ENCODE measurements around the gene SGMS1. TPM values are rescaled to one million over a fixed set of nuclear protein-coding genes. Genes with fewer than 3 reads are reported as not detected.

Gene SGMS1
- polyA plus RNA-seq, 1 donor (not counting 4 experiments of a cell fraction or from before 2014, with no cell fraction given): 18.3 TPM

GRCh38 chr10:50334273-50334672 is 289.5 kb downstream of the SGMS1 start:
- Histone ChIP-seq H2AFZ (ENCODE audit: control insufficient read depth, low read length) (no peak overlapping the region), H3K27ac (ENCODE audit: control insufficient read depth, insufficient read depth, low read length) (no peak overlapping the region), H3K9me1 (ENCODE audit: control insufficient read depth, extremely low read depth, insufficient read depth, low read length) (no peaks in the 10 kb centered on the region), H3K27me3 (ENCODE audit: control insufficient read depth, extremely low read depth, insufficient read depth, low read length) (no peaks in the 10 kb centered on the region), H3K4me1 (ENCODE audit: control insufficient read depth, extremely low read depth, insufficient read depth, low read length) (no peaks in the 10 kb centered on the region), H3K4me2 (ENCODE audit: control insufficient read depth, extremely low read depth, insufficient read depth, low read depth, low read length) (no peak overlapping the region), H3K36me3 (ENCODE audit: control insufficient read depth in 2 of 2, extremely low read depth in 1 of 2, insufficient read depth in 2 of 2, low read length in 2 of 2) (peaks cover 0 to under 1% of the 10 kb centered on the region in 2 experiments), H4K20me1 (ENCODE audit: control insufficient read depth, extremely low read depth, insufficient read depth, low read length) (no peaks in the 10 kb centered on the region), H3K4me3 (ENCODE audit: control insufficient read depth in 2 of 3, extremely low read depth in 1 of 3, insufficient read depth in 2 of 3, low read depth in 1 of 3, low read length in 3 of 3) (no peak overlapping the region), H3K9me3 (ENCODE audit: control insufficient read depth, low read depth, low read length) (no peaks in the 10 kb centered on the region), H3K79me2 (ENCODE audit: control insufficient read depth, insufficient read depth, low read length) (no peaks in the 10 kb centered on the region), H3K9ac (ENCODE audit: control insufficient read depth, extremely low read depth, insufficient read depth, low read length) (no peak overlapping the region)
- dilution Hi-C loops (cut with MboI; ENCODE audit: extremely low pct_ligation_motif_present, low sequenced_read_pairs): no loop called here
- DNase-seq (ENCODE audit: low read depth, low spot score) (no peak), FAIRE-seq (no peak)
- TF ChIP-seq EZH2 (IDR thresholded peaks at IDR 0.05; ENCODE audit: low read length): no peak
- no peak for TF ChIP-seq CTCF (optimal IDR thresholded peaks at IDR 0.05 in 1 of 3, IDR thresholded peaks at IDR 0.05 in 1 of 3, conservative IDR thresholded peaks at IDR 0.05 in 1 of 3; ENCODE audit: extremely low read depth in 1 of 3, insufficient read depth in 2 of 3, low read length in 3 of 3)

- DNase-seq (ENCODE audit: low read depth, low spot score) (no peak), FAIRE-seq (no peak)
- no peaks in the 10 kb centered on the region for H3K9me3 ChIP-seq (ENCODE audit: control insufficient read depth, low read depth, low read length)
- no peak overlapping the region for H3K27ac ChIP-seq (ENCODE audit: control insufficient read depth, insufficient read depth, low read length)
- TF ChIP-seq EZH2 (IDR thresholded peaks at IDR 0.05; ENCODE audit: low read length): no peak
- TF ChIP-seq CTCF (optimal IDR thresholded peaks at IDR 0.05 in 1 of 3, IDR thresholded peaks at IDR 0.05 in 1 of 3, conservative IDR thresholded peaks at IDR 0.05 in 1 of 3; ENCODE audit: extremely low read depth in 1 of 3, insufficient read depth in 2 of 3, low read length in 3 of 3): no peak
- H3K4me3 ChIP-seq (ENCODE audit: control insufficient read depth in 2 of 3, extremely low read depth in 1 of 3, insufficient read depth in 2 of 3, low read depth in 1 of 3, low read length in 3 of 3): no peak overlapping the region
- H3K4me2 ChIP-seq (ENCODE audit: control insufficient read depth, extremely low read depth, insufficient read depth, low read depth, low read length): no peak overlapping the region
- dilution Hi-C loops (cut with MboI; ENCODE audit: extremely low pct_ligation_motif_present, low sequenced_read_pairs): no loop called here
- H3K36me3 ChIP-seq (ENCODE audit: control insufficient read depth in 2 of 2, extremely low read depth in 1 of 2, insufficient read depth in 2 of 2, low read length in 2 of 2): no peaks in the 10 kb centered on the region
- H3K79me2 ChIP-seq (ENCODE audit: control insufficient read depth, insufficient read depth, low read length): no peaks in the 10 kb centered on the region
- no peaks in the 10 kb centered on the region for H3K9me1 ChIP-seq (ENCODE audit: control insufficient read depth, extremely low read depth, insufficient read depth, low read length)
- H3K4me1 ChIP-seq (ENCODE audit: control insufficient read depth, extremely low read depth, insufficient read depth, low read length): no peaks in the 10 kb centered on the region
- H4K20me1 ChIP-seq (ENCODE audit: control insufficient read depth, extremely low read depth, insufficient read depth, low read length): no peaks in the 10 kb centered on the region
- H3K9ac ChIP-seq (ENCODE audit: control insufficient read depth, extremely low read depth, insufficient read depth, low read length): no peak overlapping the region
- H2AFZ ChIP-seq (ENCODE audit: control insufficient read depth, low read length): no peak overlapping the region
- no peaks in the 10 kb centered on the region for H3K27me3 ChIP-seq (ENCODE audit: control insufficient read depth, extremely low read depth, insufficient read depth, low read length)
Measured at GRCh38 chr10:50333872-50334271, 289.9 kb downstream of the SGMS1 start.
